Dedifferentiated amniotic fluid mesenchymal stem cell (primary cell): ENCODE results near the gene ZC3H12A.

ENCODE experiments used
- DNase-seq: peaks from one replicate; pipeline ENCODE4 v3.0.0-alpha.2; 2016; ENCODE audit errors: extremely low spot score

ZC3H12A gene

DNA sequence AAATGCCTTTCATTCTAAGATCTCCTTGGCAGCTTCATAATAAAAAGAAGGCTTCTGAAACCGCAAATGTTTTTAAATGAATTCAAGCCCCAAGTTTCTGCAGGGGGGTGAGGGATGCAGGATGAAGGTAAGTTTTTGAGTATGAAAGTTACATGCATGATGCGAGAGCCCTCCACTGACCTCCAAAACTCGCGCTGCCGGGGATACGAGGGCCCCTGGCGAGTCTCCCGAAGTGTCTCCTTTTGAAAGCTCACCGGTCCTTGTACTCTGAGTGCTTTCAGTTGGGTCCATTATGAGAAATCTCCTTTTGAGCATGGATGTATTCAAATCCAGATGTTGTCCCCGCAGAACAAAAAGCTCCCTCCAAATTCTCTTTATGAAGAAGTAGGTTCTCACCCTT, 18.9 kb upstream of the ZC3H12A start:
- no peak for DNase-seq

DNA sequence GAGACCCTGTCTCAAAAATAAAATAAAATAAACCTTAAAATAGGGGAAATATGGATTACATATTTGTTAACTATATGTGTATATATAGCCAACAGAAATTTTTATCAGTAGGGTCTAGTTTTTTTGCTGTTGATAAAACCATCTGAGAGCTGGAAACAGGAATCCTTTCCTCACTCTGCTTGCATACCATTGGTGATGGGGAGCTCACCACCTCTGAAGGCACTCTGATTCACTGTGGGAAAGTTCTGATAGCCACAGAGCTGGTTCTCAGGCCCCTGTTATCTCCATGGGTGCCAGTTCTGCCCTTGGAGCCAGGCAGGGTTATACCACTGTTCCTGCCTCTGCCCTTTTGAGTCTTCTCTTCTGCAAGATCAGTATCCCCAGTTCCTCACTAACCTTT, 17.8 kb upstream of the ZC3H12A start:
- DNase-seq, result no peak

DNA sequence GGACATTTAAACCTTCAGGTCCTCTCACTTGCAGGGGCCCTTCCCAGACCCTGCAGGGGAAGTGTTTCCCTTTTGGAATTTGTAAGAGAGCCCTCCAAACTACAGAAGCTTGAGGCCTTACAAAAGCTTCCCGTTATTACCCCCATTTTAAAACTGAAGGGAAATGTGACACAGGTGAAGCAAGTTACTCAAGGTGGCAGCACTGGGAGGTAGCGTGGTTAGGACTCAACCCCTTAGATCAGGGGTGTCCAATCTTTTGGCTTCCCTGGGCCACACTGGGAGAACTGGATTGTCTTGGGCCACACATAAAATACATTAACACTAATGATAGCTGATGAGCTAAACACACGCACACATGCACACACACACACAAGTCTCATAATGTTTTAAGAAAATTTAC, 15.8 kb upstream of the ZC3H12A start:
- DNase-seq, result no peak

DNA sequence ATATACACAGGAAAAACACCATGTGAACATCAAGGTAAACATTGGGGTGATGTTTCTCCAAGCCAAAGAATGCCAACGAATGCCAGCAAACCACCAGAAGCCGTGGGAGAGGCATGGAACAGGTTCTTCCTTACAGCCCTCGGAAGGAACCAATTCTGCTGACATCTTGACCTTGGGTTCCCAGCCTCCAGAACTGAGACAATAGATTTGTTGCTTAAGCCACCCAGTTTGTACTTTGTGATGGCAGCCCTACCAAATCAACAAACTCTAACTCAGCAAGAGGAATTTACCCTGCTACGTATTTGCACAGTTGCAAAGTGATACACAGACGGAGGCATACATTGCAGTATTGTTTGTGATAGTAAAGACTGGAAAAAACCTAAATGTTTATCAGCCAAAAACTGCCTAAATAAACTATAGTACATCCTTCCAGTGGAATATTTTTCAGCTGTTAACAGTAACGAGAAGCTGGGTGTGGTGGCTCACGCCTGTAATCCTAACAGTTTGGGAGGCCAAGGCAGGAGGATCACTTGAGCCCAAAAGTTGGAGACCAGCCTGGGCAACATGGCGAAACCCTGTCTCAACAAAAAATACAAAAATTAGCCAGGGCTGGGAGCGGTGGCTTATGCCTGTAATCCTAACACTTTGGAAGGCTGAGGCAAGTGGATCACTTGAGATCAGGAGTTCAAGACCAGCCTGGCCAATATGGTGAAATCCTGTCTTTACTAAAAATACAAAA, 12.5 kb upstream of the ZC3H12A start:
- DNase-seq, result no peak

DNA sequence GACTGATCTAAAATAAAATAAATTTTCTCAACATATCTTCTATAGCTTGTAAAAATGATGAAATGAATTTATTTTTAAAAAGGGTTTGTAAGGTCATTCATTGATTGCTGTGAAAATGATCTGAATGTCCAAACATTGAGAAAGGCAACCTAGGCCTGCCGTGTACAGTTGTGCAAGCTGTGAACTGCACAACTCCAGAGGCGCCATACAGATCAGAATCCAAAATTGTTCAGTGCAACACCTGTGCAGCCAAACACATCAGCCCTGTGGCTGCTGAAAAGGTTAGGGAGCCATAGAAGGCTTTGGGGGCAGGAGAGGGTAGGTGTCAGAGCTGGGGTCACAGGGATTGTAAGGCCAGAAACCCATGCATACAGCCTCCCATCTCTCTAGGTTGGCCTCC, 9.9 kb upstream of the ZC3H12A start:
- no peak for DNase-seq

DNA sequence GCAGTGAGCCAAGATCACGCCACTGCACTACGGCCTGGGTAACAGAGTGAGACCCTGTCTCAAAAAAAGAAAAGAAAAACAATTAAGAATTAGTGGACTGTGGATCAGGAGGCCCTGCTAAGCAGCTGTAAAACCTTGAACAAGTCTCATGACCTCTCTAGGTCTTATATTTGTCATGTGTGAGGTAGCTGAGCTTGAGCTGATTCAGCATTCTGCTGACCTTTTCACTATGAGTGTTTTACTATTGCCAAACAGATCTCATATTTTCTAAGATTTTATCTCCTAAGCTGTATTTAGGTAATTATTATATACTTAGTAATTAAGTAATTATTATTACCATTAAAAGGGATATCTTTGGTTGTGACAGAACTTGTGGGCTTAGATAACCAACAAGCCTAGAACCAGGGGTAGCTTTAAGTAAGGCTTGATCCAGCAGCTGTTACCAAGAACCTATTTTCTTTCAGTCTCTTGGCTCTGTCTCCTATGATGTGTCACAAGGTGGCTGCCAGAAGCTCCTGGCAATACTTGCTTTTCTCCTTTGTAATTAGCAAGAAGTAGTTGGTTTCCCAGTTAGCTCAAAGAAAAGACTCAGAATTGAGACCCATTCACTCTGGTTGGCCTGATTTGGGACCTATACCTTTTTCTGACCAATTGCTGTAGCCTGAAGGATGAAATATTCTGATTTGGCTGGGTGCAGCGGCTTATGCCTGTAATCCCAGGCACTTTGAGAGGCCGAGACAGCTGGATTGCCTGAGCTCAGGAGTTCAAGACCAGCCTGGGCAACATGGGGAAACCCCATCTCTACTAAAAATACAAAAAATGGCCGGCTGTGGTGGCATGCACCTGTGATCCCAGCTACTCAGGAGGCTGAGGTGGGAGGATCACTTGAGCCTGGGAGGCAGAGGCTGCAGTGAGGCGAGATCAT, 8.5 kb upstream of the ZC3H12A start:
- no peak for DNase-seq

DNA sequence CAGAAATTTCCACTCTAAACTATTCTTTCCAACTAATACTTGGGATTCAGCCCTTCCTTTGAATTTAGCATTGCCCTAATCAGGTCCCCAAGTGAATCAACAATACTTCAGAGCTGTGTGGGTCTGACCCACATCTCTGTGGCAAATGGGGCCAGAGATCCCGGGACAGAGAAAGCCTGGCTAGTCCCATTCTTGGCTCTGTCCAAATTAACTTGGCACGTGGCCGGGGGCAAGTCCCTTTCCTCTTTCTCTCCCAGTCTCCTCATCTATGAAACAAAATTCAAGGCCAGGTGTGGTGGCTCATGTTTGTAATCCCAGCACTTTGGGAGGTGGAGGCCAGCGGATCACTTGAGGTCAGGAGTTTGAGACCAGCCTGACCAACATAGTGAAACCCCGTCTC, 6.3 kb upstream of the ZC3H12A start:
- no peak for DNase-seq

DNA sequence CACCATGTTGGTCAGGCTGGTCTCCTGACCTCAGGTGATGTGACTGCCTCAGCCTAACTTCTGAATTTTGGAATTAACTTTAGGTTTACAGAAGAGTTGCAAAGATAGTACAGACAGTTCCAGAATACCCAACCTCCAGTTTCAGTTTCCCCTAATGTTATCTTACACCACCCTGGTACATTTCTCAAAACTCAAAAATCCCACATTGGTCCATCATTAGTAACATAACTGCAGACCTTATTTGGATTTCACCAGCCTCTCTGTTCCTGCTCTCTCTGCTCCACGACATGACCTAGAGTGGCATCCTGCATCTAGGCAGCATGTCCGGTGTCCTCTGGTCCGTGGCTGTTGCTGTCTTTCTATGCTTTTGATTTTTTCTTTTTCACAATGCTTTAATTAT, 5.0 kb upstream of the ZC3H12A start:
- DNase-seq, result no peak

DNA sequence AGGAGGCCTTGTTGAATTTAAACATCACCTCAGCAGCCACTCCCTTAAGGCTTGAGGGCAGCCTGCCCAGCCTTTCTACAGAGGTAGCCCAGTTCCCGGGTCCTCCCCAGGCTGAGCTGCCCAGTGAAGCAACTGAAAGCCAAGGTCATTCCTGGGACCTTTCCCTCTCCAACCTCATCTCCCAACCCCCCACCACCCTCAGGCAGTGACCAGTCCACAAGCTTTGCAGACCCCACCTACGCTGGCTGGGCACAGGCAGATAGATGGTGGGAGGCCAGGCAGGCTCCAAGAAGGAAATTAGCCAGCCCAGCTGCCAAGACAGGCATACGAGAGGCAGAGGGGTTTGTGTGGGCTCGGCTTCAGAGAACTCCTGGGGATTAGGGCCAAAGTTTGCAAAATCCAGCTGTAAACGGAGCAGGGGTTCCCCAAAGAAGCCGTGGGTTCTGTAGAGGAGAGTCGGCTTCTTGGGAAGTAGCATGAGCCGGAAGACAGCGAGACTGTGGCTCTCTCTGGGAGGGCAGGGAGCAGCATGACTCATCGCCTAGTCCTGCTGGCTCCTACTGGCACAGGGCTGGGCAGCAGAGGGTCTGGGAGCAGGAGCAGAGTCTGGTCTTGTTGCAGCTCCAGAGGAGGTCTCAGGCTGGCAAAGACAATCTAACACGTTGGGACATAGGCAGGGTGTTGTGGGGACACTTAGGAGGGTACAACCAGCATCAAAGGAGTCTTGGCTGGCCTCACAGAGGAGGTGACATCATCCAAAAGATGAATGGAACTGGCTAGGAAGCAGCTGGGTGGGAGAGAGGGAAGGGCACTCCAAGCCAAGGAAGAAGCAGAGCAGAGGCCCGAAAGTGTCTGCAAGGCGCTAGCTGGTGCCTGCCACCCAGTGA, 2.8 kb upstream of the ZC3H12A start:
- peak; percentile 83 for DNase-seq

DNA sequence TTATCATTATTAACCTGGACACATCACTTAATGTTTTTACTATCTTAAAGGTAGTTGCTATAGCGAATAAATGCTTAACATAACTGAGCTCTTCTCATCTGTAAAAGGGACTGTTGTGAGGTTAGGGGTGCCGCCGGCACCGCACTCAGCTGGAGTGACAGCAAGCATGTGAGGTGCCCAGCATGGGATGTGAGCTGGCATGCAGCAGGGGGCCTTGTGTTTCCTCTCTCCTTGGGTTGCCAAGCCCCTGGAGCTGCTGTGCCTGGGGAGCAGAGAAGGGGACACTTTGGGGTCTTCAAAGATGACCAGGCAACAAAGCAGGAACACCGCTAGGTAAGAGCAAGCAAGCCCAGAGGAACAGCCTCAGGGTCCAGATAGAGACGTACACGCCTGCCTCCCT, 2.1 kb upstream of the ZC3H12A start:
- DNase-seq, result no peak

DNA sequence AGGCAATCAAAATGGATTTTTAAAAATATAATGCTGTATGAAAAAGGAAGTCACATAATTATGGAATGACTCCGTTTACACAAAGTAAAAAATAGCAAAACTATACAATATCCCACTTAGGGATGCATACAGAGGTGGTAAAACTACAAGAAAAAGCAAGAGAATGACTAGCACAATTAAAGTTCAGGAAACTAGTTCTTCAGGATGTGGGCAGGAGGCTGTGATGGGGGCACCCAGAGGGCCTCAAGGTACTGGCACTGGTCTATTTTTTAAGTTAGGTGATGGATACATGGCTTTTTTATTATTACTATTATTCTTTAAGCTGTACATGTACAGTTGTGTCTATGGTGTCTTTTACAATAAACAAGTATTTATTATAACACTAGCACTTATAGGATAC, 1.4 kb upstream of the ZC3H12A start:
- DNase-seq, result no peak

DNA sequence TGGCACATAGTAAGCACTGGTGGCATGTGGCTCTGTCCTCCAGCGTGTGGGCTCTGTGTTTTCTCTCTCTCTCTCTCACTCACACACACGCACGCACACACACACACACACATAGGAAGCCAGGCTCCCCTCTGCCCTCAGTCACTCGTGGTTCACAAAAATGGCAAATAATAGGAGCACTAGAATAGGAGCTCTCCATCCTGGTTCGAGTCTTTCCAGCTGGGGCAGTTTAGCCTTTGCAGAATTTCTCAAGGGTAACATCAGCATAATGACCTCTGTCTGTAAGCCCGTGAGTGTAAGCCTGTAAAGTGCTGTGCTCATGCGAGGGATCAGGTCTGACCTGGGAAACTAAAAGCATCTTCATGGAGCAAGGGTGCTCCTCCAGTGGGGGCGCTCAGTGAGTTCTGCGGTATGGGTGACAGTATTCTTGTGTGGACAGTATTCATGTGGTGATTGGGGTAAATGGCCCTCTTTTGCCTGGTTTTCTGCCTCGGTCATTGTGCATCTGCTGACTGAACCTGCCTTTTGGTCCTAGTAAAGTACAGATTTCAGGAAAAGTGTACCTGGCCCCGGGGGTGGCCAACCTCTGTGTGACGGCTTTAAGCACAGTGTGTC, 842 bp upstream of the ZC3H12A start:
- no peak for DNase-seq

DNA sequence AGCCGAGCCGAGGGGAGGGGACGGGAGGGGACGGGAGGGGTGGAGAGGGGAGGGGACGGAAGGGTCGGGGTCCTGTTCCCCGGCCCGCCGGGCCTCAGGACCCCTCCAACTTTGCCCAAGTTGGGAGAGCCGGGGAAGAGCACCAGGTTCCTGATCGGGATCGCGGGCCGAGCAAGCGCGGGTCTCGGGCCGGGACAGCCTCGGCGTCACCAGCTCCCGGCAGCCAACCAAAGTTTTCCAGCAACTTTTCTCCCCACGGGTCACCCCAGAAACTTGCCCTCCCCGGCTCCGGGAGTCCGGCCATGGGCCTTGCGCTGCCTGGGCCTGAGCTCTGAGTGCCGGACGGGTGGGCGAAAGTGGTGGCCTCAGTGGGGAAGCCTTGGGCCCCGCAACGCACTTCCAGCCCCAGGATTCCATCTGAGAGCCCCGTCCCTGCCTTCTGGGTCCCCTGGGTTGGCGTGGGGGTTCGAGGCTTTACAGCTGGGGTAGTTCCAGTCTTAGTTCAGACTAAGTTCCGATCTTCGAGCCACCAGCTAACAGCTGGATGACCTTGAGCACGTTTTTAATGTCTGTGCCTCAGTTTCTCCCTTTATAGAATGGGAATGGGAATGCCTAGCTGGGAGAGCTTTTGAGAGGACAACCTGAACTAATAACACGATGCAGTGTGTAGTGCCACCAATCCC, 458 bp downstream of the ZC3H12A start:
- DNase-seq, result peak; percentile 37

DNA sequence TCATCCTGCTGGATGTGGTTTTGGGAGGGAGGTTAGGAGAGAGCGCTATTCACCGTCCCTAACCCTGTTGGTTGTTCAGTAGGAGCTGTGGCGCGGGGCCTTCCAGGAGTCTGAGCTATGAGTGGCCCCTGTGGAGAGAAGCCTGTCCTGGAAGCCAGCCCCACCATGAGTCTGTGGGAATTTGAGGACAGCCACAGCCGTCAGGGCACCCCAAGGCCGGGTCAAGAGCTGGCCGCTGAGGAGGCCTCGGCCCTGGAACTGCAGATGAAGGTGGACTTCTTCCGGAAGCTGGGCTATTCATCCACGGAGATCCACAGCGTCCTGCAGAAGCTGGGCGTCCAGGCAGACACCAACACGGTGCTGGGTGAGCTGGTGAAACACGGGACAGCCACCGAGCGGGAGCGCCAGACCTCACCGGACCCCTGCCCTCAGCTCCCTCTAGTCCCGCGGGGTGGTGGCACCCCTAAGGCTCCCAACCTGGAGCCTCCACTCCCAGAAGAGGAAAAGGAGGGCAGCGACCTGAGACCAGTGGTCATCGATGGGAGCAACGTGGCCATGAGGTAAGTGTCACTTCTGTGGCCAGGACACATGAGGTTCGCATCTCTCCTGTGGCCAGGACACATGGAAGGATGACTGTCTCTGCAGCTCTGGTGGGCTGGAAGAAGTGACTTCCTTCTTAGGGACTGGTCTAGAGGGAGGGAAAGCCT, 1.2 kb downstream of the ZC3H12A start:
- DNase-seq, result no peak

DNA sequence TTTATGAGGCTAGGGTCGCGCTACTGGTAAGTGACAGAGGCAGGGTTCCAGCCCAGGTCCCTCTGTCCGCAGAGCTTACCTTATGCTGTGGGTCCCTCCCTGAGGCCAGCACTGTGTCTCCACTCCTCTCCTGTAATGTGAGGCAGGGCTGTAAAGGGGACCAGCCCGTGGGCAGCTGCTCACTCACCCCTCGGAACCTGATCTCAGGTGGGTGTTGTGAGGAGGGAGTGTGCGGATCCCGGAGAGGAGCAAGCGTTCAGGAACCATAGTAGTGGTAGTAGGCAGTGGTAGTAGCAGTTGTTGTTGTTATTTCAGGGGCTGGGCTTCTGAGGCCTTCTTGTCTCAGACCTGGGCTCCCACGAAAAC, 1.7 kb downstream of the ZC3H12A start:
- DNase-seq, result no peak

DNA sequence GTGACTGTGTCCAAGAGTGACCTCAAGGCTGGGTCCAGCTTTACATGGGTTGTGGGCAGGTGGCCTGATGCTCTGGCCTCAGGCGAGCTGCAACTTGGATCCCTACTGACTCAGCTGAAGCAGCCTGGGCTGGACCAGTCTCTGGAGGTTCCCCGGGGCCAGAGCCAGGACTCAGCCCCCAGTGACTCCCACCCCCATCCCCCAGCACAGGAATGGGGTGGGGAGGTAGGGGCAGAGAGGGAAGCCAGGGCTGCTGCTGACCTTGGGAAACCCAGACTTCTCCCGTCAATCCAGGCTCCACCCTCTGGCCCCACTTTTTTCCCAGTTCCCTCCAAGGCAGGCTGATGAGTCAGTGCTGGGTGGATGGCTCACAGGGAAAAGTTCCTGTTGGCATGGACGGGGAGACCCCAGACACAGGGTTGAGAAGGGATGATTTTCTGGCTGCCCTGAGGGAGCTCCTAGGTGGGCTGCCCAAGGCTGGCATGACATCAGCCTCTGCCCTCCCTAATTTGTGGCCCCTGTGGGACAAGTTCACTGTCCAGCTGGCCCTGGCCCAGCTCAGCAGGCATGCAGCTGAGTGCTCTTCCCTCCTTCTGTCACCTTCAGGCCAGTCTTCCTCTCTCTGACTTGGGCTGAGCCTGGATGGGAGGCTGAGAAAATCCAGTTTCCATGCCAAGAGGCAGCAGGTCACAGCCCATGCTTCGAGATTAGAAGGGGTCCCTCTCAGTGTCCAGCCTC, 2.2 kb downstream of the ZC3H12A start:
- DNase-seq, result peak; percentile 70

DNA sequence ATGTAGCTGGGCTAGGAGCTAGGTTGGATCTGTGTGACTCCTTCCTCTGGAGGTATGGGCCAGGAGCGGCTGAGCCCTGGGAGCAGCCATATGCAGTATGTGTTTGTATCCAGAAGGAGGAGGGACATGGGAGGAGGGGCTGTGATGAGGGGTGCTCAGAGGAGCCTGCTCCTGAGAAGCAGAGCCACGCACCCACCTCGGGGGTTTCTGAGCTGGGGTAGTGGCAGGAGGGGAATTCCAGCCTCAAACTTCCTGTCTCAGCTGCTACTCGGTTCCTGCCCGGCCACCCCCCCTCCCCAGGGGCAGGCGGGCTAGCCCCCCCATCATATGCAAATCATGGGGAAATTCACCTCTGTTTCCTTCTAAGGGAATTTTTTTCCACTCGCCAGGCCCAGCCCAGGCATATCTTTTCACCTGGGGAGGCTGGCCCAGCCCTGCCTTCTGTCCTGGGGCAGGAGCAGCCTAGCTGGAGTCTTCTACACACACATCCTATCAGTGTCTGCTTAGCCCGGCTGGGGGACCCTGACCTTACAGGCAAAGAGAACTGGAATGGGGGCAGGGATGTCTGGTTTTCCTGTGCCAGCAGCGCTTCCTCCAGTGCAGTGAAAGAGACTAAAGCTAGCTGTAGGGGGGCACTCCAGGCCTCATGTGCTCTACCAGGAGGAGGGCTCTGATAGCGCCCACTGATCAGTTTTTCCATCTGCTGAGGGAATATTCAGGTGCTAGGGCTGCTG, 3.0 kb downstream of the ZC3H12A start:
- DNase-seq, result no peak

DNA sequence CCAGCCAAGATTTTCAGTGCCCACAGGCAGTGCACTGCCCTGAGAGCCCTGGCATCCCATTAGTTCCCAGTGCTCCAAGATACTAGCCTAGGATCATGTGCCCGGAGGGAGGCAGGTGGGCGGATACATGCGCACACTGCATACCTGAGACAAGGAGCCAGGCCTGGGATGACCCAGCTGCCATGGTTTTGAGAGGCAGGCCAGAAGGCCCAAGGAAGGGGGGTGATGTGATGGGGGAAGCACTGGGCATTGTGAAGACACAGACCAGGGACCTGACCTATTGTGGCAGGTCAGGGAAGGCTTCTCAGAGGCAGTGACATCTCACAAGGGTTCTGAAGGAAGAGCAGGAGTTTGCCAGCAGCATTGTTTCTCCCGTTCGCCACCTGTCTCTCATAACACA, 3.6 kb downstream of the ZC3H12A start:
- no peak for DNase-seq

DNA sequence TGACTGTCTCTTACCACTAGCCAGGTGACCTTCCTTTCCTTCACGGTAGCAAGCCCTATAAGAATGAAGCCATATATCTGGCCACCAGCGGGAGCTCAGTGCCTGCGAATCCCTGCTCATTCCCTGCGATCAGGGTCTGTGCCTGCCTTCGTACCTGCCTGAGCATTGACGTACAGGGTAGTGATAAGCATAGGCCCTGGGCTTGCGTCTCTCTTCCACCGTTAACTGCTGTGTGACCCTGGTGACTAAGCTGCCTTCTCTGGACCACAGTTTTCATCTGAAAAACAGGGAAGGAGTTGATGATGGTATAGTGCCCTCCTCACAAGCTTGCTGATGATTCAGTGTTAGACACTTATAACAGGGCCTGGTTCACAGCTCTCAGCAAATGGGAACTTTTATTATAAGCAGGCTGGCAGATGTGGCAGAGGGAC, 4.1 kb downstream of the ZC3H12A start:
- no peak for DNase-seq
